HCT116 (cell line): Measurements from ENCODE around the gene CAV1.

Experiments
- EGR1 ChIP-seq: IDR thresholded peaks from 2 replicates; pipeline ENCODE4 v1.6.1; 2012; ENCODE audit warnings: low read depth
- EZH2 ChIP-seq: fragments of 200-600 bp; sonication (generic); IDR thresholded peaks from 2 replicates; pipeline ENCODE4 v1.6.1; 2017; ENCODE audit warnings: antibody characterized with exemption, mixed run types
- JUND ChIP-seq: IDR thresholded peaks from 2 replicates; pipeline ENCODE4 v1.6.1; 2012
- POLR2A ChIP-seq: IDR thresholded peaks from 2 replicates; pipeline ENCODE4 v1.7.0; 2011; ENCODE audit warnings: borderline replicate concordance; ENCODE audit not compliant: insufficient read depth, insufficient read length; ENCODE audit errors: extremely low read depth
- TF ChIP-seq, protein P1 (sequence below), 3 experiments: fragments of 200-600 bp in 1 of 3; sonication (generic) in 1 of 3; IDR thresholded peaks in 2 of 3; conservative IDR thresholded peaks in 1 of 3; 2 replicates each; pipeline ENCODE4 v1.5.1; 2012 to 2017; ENCODE audit warnings: low read depth in 2 of 3, low read length in 2 of 3, antibody characterized with exemption in 1 of 3, borderline replicate concordance in 1 of 3, control low read depth in 1 of 3, mild to moderate bottlenecking in 1 of 3, mixed read lengths in 1 of 3, mixed run types in 1 of 3, moderate library complexity in 1 of 3; ENCODE audit not compliant: insufficient read depth in 1 of 3

DNA sequence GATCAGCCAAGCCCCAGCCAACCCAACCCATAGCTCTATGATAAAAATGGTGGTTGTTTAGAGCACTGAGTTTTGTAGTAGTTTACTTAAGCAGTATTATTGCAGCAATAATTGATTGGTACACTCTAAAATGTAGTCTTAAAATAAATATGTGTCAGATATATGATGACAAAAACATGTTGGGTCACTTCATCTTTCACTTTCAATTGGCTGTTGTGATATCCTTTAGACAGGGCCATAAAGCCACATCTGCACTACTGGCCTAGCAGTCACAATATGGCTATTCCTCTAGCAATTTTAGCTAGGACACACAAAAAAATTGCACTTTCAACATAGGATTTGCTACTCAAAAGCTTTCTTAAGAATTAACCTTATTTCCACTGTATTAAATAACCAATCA is 5.9 kb upstream of the CAV1 start:
- TF ChIP-seq, protein P1, sequence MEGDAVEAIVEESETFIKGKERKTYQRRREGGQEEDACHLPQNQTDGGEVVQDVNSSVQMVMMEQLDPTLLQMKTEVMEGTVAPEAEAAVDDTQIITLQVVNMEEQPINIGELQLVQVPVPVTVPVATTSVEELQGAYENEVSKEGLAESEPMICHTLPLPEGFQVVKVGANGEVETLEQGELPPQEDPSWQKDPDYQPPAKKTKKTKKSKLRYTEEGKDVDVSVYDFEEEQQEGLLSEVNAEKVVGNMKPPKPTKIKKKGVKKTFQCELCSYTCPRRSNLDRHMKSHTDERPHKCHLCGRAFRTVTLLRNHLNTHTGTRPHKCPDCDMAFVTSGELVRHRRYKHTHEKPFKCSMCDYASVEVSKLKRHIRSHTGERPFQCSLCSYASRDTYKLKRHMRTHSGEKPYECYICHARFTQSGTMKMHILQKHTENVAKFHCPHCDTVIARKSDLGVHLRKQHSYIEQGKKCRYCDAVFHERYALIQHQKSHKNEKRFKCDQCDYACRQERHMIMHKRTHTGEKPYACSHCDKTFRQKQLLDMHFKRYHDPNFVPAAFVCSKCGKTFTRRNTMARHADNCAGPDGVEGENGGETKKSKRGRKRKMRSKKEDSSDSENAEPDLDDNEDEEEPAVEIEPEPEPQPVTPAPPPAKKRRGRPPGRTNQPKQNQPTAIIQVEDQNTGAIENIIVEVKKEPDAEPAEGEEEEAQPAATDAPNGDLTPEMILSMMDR (IDR thresholded peaks at IDR 0.05 in 2 of 3, conservative IDR thresholded peaks at IDR 0.05 in 1 of 3; ENCODE audit: borderline replicate concordance in 1 of 3, insufficient read depth in 1 of 3, low read depth in 2 of 3, low read length in 2 of 3): no peak
- TF ChIP-seq EGR1 (no peak), POLR2A (no peak), JUND (no peak), EZH2 (no peak)
